PFSK-1 (cell line): Measurements from ENCODE around the gene CMTM4.

ENCODE experiments used
- FOXP2 ChIP-seq: optimal IDR thresholded peaks from 2 replicates; pipeline ENCODE3; 2011; ENCODE audit warnings: borderline replicate concordance, control low read depth, inconsistent platforms; ENCODE audit not compliant: insufficient read depth; ENCODE audit errors: extremely low read length, extremely low read depth
- POLR2AphosphoS5 ChIP-seq: IDR thresholded peaks from 2 replicates; pipeline ENCODE4 v1.6.1; 2012; ENCODE audit warnings: low read depth, mild to moderate bottlenecking, control low read depth, low read length, moderate library complexity
- REST ChIP-seq, 2 experiments: IDR thresholded peaks; 2 replicates each; pipeline versions ENCODE4 v1.6.1 to v1.8.0; 2011 to 2012; ENCODE audit warnings: low read depth in 2 of 2, low read length in 2 of 2, control low read depth in 1 of 2, inconsistent platforms in 1 of 2, mild to moderate bottlenecking in 1 of 2, moderate library complexity in 1 of 2; ENCODE audit not compliant: insufficient read depth in 1 of 2
- SIN3A ChIP-seq: IDR thresholded peaks from 2 replicates; pipeline ENCODE4 v1.6.1; 2012; ENCODE audit warnings: mild to moderate bottlenecking, low read length, moderate library complexity, borderline replicate concordance; ENCODE audit not compliant: insufficient read depth
- TAF1 ChIP-seq: IDR thresholded peaks from 2 replicates; pipeline ENCODE4 v1.6.1; 2012; ENCODE audit warnings: low read length, control low read depth, borderline replicate concordance; ENCODE audit not compliant: insufficient read depth

CMTM4 gene

GRCh38 chr16:66673691-66674090 lies 22.9 kb downstream of the CMTM4 start:
- no peak for TF ChIP-seq SIN3A
- TF ChIP-seq REST (IDR thresholded peaks at IDR 0.05; ENCODE audit: insufficient read depth in 1 of 2, low read depth in 2 of 2, low read length in 2 of 2), result no peak
- TF ChIP-seq FOXP2, result no peak
- TF ChIP-seq TAF1, result no peak
- TF ChIP-seq POLR2AphosphoS5, result no peak

DNA sequence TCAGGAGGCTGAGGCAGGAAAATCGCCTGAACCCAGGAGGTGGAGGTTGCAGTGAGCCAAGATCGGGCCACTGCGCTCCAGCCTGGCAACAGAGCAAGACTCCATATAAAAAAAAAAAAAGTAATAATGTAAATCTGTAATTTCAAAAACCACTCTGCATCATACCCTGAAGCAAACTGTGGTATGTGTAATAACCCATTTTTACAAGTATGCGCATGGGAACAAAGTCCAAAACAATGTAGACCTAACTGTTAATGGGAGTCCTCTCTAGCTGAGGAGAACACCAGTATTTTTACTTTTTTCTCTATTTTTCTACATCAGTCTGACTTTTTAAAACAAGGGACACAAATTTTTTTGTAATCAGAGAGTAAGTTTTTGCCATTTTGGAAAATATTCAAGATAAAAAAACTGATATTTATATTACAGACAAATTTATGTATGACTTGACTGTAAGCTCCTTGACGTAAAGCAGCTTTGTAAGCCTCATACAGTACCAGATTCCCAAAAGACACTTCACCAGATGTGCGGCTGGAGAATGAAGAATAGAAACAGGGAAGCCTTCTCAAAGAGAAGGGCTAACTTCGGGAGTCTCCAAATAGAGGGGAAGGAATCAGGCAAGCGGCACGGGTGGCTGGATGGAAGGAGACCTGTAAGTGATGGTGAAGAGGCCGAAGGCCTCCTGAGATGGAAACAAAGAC lies 25.7 kb downstream of the CMTM4 start:
- no peak for TF ChIP-seq POLR2AphosphoS5
- TF ChIP-seq TAF1, result no peak
- TF ChIP-seq FOXP2, result no peak
- TF ChIP-seq REST (IDR thresholded peaks at IDR 0.05; ENCODE audit: insufficient read depth in 1 of 2, low read depth in 2 of 2, low read length in 2 of 2), result no peak
- TF ChIP-seq SIN3A, result no peak

- TF ChIP-seq SIN3A, result no peak
- TF ChIP-seq FOXP2, result no peak
Observed at GRCh38 chr16:66668777-66669444, 27.6 kb downstream of the CMTM4 start.

DNA sequence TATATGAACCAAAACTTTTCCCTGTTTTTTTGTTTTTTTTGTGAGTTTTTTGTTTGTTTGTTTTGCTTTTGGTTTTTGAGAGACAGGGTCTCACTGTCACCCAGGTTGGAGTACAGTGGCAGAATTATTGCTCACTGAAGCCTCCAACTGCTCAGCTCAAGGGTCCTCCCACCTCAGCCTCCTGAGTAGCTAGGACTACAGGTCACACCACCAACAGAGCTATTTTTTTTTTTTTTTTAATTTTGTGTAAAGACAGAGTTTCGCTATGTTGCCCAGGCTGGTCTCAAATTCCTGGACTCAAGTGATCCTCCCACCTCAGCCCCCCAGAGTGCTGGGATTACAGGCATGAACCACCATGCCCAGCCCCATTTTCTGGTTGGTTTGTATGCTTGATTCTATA lies 28.6 kb downstream of the CMTM4 start:
- no peak for TF ChIP-seq POLR2AphosphoS5
- no peak for TF ChIP-seq FOXP2

- TF ChIP-seq SIN3A (no peak), REST (IDR thresholded peaks at IDR 0.05; ENCODE audit: insufficient read depth in 1 of 2, low read depth in 2 of 2, low read length in 2 of 2) (no peak), FOXP2 (no peak), POLR2AphosphoS5 (no peak), TAF1 (no peak)
Observed at GRCh38 chr16:66662445-66663194, 33.9 kb downstream of the CMTM4 start.

- no peak for TF ChIP-seq TAF1
- no peak for TF ChIP-seq FOXP2
- TF ChIP-seq SIN3A, result no peak
- no peak for TF ChIP-seq POLR2AphosphoS5
Observed at GRCh38 chr16:66661210-66661560, 35.4 kb downstream of the CMTM4 start.
